Measurements from ENCODE around the gene SLC25A13. TPM values are rescaled to one million over a fixed set of nuclear protein-coding genes. Genes with fewer than 3 reads are reported as not detected.

SLC25A13 gene
- total RNA-seq, 1 experiment from 2014 or later = 52.5 TPM

DNA sequence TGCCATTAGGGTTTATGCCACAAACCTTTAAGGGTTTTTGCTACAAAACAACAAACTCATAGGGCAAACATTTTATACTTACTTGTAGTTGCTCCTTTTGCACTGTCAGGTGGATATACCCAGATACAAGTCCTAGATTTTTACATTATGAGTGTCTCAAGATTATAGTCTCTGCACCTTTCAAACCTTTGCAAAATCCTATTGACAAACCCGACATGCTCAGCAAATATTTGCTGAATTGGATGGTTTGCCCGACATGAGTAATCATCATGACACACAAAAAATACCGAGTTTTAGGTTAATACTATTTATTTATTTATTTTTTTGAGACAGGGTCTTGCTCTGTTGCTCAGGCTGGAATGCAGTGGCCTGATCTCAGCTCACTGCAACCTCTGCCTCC is 117.3 kb downstream of the SLC25A13 start:
- no peak overlapping the region for H2AFZ ChIP-seq
- ChIA-PET CTCF (no interaction called here), POLR2A (ENCODE audit: unreplicated experiment) (no interaction called here)
- H3K27ac ChIP-seq = no peak overlapping the region
- H3K36me3 ChIP-seq (ENCODE audit: low read depth) = no peaks in the 10 kb centered on the region; the same call in 1 of the 2 replicates
- no peaks in the 10 kb centered on the region for H4K20me1 ChIP-seq (ENCODE audit: insufficient read depth)
- H3K9me3 ChIP-seq (ENCODE audit: insufficient read depth, low read depth) = no peaks in the 10 kb centered on the region
- no peaks in the 10 kb centered on the region for H3K79me2 ChIP-seq (ENCODE audit: low read depth)
- H3K9me2 ChIP-seq (ENCODE audit: insufficient read depth) = no peaks in the 10 kb centered on the region
- no peaks in the 10 kb centered on the region for H3K27me3 ChIP-seq (ENCODE audit: insufficient read depth, low read depth)
- BruUV-seq (replicated peaks) = no TSS peak
- H3K4me2 ChIP-seq = no peak overlapping the region
- no peak for TF ChIP-seq EZH2 (IDR thresholded peaks at IDR 0.05; ENCODE audit: low read depth)
- no peak for TF ChIP-seq CTCF (conservative IDR thresholded peaks at IDR 0.05)
- H3K4me1 ChIP-seq (replicated peaks; ENCODE audit: insufficient read depth) = no peaks in the 10 kb centered on the region
- intact Hi-C loops (cut with micrococcal nuclease; ENCODE audit: unreplicated experiment) = no loop called here
- H3K4me3 ChIP-seq = no peak overlapping the region
- H3F3A ChIP-seq (ENCODE audit: insufficient read depth, low read depth) = no peaks in the 10 kb centered on the region
- DNase-seq = no peak

DNA sequence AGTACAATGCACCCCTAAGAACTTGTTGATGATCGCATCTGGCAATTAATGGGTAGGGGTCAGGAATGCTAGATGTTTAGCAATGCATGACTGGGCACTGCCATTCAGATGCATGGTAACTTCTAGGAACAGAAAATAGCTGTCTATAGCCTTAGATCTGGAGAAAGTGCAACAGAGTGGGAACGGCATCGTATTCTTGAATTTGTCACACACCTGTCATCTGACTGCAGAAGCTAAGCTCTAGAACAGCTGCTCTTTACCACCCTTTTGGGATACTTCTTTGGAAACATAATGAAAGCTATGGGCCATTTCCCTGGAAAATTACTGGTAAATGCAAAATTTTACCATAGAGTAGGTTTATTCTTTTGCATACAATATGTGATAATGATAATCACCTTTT is 118.1 kb downstream of the SLC25A13 start:
- no peak overlapping the region for H3K4me2 ChIP-seq
- no peak overlapping the region for H2AFZ ChIP-seq
- BruUV-seq (replicated peaks) = no TSS peak
- intact Hi-C loops (cut with micrococcal nuclease; ENCODE audit: unreplicated experiment) = no loop called here
- TF ChIP-seq CTCF (conservative IDR thresholded peaks at IDR 0.05) = no peak
- TF ChIP-seq EZH2 (IDR thresholded peaks at IDR 0.05; ENCODE audit: low read depth) = no peak
- H3F3A ChIP-seq (ENCODE audit: insufficient read depth, low read depth) = no peaks in the 10 kb centered on the region
- H3K9me2 ChIP-seq (ENCODE audit: insufficient read depth) = no peaks in the 10 kb centered on the region
- H3K9me3 ChIP-seq (ENCODE audit: insufficient read depth, low read depth) = no peaks in the 10 kb centered on the region
- no peak for DNase-seq
- H3K4me1 ChIP-seq (replicated peaks; ENCODE audit: insufficient read depth) = no peaks in the 10 kb centered on the region
- H3K36me3 ChIP-seq (ENCODE audit: low read depth) = no peaks in the 10 kb centered on the region; the same call in 1 of the 2 replicates
- no peaks in the 10 kb centered on the region for H4K20me1 ChIP-seq (ENCODE audit: insufficient read depth)
- no peaks in the 10 kb centered on the region for H3K79me2 ChIP-seq (ENCODE audit: low read depth)
- H3K27ac ChIP-seq = no peak overlapping the region
- H3K27me3 ChIP-seq (ENCODE audit: insufficient read depth, low read depth) = no peaks in the 10 kb centered on the region
- H3K4me3 ChIP-seq = no peak overlapping the region
- ChIA-PET CTCF (no interaction called here), POLR2A (ENCODE audit: unreplicated experiment) (no interaction called here)

DNA sequence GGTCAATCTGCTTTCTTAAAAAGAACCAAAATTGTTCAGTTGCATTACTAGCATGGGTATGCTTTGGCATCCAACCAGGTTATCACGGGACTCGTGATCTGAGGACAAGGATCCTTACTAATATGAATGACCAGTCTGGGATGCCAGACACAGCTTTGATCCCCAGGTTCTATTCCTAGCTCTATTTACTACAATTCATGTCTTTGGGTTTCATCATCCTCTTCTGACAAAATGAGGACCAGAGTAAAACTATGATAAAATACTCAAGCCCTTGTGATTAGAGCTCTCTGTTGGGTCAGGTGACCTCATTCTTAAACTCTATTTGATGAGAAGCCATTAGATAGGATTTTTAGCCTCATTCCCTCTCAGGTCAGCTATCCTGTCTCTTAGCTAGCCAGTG is 119.8 kb downstream of the SLC25A13 start:
- DNase-seq = no peak
- no peak overlapping the region for H3K27ac ChIP-seq
- H3K4me1 ChIP-seq (replicated peaks; ENCODE audit: insufficient read depth) = no peaks in the 10 kb centered on the region
- POLR2A ChIA-PET (ENCODE audit: unreplicated experiment) = no interaction called here
- H3K4me2 ChIP-seq = no peak overlapping the region
- no peaks in the 10 kb centered on the region for H4K20me1 ChIP-seq (ENCODE audit: insufficient read depth)
- H3K36me3 ChIP-seq (ENCODE audit: low read depth) = no peaks in the 10 kb centered on the region; the same call in 1 of the 2 replicates
- no peaks in the 10 kb centered on the region for H3K27me3 ChIP-seq (ENCODE audit: insufficient read depth, low read depth)
- no TSS peak for BruUV-seq (replicated peaks)
- no peaks in the 10 kb centered on the region for H3K9me3 ChIP-seq (ENCODE audit: insufficient read depth, low read depth)
- H3K79me2 ChIP-seq (ENCODE audit: low read depth) = no peaks in the 10 kb centered on the region
- no peaks in the 10 kb centered on the region for H3K9me2 ChIP-seq (ENCODE audit: insufficient read depth)
- TF ChIP-seq CTCF (conservative IDR thresholded peaks at IDR 0.05) (no peak), EZH2 (IDR thresholded peaks at IDR 0.05; ENCODE audit: low read depth) (no peak)
- H2AFZ ChIP-seq = no peak overlapping the region
- intact Hi-C loops (cut with micrococcal nuclease; ENCODE audit: unreplicated experiment) = no loop called here
- CTCF ChIA-PET = no interaction called here
- H3F3A ChIP-seq (ENCODE audit: insufficient read depth, low read depth) = no peaks in the 10 kb centered on the region
- H3K4me3 ChIP-seq = no peak overlapping the region

Measured in PC-9 (cell line).